ENCODE results near the gene RAVER2.
"Not testable (repeated sequence)": the region's sequence is repeated elsewhere in the genome, so short reads cannot be mapped to it uniquely, and the experiment has no call there.

Gene RAVER2

DNA sequence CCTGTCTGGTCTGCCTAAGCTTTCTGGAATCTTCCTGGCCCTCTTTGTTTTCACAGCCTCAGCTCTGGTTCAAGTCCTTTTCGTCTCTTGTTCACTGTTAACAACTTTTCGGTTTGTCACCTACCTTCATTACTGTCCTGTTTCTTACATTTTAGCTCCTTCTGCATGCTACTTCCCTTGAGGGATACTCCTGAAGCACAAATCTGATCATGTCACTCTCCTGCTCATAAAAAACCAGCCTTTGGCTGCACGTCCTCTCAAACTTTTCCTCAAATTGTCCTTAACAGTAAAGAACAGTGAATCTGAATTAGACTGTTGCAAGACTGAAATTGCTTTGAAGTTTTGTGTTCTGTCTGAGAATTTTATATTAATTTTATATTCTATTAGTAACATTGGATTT lies 3.3 kb downstream of the RAVER2 start:
- no peak for DNase-seq (ENCODE audit: low spot score)

DNA sequence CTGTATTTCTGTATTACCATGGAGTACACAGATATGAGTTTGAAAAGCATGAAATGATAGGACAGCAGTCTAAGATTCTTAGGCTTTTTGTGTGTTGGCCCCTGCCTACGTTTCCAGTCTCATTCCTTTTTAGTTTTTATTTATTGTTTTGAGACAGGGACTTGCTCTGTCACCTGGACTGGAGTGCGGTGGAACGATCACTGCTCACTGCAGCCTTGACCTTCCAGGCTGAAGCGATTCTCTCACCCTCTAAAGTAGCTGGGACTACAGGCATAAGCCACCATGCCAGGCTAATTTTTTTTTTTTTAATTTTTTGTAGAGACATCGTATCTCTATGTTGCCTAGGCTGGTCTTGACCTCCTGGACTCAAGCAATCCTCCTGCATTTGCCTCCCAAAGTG lies 3.8 kb downstream of the RAVER2 start:
- no peak for DNase-seq (ENCODE audit: low spot score)

DNA sequence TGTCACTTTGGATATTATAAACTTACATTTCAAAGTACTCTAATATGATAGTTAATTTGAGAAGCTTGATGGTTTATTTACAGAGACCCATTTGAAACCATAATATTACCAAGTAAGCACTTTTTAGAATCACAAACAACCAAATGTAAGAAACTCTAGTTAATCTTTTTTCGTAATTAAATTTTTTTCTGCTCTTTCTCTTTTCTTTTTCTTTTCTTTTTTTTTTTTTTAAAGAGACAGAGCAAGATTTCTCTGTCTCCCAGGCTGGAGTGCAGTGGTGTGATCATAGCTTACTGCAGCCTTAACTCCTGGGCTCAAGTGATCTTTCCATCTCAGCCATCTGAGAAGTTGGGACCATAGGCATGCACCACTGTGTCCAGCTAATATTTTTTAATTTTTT lies 5.2 kb downstream of the RAVER2 start:
- no peak for DNase-seq (ENCODE audit: low spot score)

DNA sequence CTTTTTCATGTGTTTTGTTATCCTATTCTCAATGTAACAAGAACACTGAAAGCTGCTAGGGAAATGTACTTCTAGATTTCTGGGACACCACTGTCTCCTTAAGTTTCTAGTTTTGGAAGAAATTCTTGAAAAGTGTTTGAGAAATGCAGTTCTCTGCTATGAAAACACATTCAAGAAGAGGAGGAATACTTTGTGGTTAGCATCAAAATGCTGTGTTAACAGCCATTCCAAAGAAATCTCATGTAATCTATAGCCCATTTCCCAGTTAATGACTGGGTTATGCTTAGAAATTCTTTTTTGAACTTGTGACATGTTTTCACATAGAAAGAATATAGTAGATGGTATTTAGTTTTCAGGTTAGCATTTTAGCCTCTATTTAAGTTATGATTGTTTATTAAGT lies 6.0 kb downstream of the RAVER2 start:
- no peak for DNase-seq (ENCODE audit: low spot score)

DNA sequence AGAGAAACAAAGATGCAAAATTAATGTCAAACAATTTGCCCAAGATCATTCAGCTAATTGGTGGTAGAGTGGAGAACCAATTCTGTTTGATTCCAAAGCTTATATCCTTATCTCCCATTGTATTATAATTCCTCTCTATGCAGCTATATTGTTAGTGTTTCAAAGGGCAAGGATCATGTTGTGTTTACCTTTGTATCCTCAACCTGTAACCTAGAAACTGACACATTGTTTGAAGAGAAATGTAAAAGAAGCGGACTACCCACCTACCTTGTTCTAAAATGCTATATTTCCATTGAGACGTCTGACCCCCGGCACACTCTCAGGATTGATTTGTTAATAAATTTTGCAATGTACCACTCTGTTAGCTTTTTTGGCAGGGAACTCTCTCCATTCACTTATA lies 9.3 kb downstream of the RAVER2 start:
- DNase-seq (ENCODE audit: low spot score), result no peak

DNA sequence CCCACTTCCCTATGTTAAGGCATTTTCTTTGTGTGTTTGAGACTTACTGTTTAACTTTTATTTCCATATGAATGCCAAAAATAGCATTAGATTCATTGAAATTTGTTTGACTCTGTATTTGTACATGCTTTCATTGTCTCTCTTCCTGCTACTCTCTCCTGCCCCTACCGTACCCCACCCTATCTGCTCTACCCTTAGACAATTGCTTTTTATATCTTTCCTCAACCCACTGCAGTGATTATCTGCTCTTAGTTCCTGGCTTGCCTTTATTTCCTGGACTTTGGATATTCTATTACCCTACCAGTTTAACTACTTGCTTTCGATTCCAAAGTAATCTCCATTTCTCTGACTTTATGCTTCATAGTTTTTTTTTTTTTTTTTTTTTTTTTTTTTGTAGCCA lies 10.5 kb downstream of the RAVER2 start:
- no peak for DNase-seq (ENCODE audit: low spot score)

DNA sequence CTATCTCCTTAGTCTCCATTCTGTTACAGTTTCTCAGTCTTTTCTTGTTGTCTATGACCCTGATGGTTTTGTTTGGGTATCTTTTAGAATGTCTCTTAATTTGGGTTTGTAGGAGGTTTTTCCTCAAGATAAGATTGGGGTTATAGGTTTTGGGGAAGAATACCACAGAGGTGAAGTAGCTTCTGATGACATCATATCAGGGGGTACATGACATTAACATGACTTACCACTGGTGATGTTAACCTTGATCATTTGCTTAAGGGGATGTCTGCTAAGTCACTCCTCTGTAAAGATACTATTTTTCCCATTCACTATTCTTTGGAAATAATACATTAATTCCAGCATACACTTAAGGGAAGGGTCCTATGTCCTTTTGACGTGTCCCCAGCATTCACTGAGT lies 11.9 kb downstream of the RAVER2 start:
- no peak for DNase-seq (ENCODE audit: low spot score)

DNA sequence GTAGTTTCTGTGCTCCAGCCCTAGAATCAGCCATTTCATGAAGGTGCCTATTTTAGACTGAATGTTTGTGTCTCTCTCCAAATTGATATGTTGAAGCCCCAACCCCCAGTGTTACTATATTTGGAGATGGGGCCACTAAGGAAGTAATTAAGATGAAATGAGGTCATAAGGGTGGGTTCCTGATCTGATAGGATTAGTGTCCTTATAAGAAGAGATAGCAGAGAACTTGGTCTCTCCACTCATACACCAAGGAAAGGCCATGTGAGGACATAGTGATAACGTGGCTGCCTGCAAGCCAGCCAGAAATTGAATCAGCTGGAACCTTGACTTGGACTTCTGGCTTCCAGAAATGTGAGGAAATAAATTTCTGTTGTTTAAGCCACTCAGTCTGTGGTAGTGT lies 12.3 kb downstream of the RAVER2 start:
- no peak for DNase-seq (ENCODE audit: low spot score)

DNA sequence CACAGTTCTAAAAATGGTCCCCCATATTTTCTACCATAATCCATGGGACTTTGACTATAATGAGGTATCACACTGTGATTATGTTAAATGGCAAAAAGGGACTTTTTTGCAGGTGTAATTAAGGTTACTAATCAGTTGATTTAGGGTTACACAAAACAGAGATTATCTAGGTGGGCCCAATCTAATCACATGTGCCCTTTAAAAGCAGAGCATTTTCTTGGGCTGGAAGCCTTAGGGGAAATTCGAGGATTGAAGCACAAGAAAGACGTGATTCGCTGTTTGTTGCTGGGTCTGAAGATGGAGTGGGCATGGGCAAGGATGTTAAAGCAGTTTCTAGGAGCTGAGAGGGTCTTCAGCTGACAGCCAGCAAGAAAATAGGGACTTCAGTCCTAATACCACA lies 13.4 kb downstream of the RAVER2 start:
- DNase-seq (ENCODE audit: low spot score), result no peak

DNA sequence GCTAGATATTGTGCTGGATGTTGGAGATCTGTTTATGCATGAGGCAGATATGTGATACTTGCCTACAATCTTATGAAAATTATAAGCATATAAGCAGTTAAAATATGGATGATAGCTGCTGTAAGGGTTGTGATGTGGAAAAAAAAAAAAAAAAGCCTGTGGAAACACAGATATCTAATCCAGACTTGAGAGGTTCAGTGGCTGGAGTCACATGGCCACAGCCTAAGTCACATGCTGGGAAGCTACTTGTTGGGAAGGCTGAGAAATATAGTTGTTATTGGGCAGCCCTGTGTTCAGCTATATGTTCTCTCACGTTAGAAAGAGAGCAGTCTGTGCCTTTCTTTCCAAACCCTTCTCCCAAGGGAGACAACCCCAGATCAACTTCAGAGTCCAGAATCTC lies 15.1 kb downstream of the RAVER2 start:
- DNase-seq (ENCODE audit: low spot score), result no peak

DNA sequence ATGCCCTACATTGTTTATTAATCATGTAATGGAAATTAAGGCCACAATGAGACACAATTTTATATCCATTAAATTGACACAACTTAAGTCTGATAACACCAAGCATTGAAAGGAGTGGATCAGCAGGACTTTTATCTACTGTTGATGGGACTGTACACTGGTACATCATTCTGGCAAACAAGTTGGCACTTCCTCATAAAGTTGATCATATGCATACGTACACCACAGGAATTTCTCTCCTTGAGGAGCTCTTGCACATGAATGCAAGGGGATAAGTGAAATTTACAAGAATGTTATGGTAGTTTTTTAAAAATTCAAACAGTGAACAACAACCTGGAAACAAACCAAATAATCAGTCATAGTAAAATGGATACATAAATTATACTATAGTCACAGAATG lies 20.1 kb downstream of the RAVER2 start:
- DNase-seq (ENCODE audit: low spot score), result no peak

DNA sequence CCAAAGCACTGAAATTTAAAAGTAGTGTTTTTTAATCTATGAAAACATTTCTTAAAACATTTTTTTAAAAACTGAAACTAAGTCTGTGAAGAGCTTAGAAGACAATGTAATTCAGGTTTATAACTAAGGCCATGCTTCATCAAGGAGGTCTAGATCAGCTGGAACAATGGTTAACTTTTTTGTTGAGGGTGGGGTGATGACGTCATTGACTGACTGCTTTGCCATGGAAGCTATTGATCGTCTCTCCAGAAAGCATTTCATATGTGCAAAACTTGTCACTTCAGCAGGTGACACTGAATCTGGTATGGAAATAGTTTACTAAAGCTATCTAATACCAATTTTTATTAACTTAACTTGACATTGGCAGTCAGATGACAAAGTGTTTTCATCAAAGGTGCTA lies 21.0 kb downstream of the RAVER2 start:
- DNase-seq (ENCODE audit: low spot score), result no peak

DNA sequence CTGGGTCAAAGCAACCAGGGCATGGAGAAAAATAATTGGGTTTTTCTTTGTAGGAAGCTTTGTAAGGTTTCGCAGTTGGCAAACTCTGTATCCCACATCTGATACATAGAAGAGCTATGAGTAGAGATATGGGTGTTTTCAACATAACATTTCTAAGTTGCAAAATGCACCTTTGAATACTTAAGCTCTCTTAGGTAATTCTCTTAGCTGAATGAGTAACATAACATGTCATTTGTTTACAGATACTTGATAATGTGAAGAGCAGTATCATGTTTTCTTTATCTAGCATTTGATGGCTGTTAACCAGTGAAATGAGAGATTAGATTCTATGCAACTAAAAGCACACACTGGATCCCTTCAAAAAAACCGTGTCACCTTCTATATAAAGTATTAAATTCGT lies 21.6 kb downstream of the RAVER2 start:
- no peak for DNase-seq (ENCODE audit: low spot score)

DNA sequence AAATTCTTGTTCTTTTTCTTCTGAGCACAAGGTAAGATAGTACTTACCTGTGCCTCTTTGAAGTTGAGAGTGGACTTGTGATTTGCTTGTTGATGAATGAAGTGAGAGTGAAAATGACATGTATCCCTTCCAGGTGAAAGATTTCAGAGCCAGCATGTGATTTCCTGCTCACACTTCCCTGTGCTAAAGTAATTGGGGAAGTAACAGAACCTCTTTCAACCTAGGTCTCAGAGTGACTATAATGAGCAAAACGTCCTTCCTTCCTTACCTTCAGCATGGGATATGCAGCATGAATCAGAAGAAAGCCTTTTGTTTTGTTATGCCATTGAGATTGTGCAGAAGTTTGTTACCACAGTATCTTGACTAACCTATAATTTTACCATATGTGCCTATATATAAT lies 24.6 kb downstream of the RAVER2 start:
- no peak for DNase-seq (ENCODE audit: low spot score)

DNA sequence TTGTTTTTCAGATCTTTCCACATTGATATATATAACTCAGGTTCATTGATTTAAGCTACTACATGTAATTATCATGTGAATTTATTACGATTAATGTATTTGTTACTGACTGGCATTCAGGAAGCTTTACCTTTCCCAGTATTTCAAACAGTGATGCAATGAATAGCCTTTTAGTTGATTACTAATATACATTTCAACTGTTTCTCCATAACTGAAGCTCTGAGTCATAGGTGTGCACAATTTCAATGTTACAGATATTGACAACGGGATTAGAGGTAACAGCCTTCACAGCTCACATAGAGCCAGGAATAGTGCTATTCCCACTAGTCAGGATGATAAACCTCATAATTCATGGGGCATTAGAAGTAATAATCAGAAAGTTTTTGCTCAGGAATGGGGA lies 25.1 kb downstream of the RAVER2 start:
- DNase-seq (ENCODE audit: low spot score), result no peak

DNA sequence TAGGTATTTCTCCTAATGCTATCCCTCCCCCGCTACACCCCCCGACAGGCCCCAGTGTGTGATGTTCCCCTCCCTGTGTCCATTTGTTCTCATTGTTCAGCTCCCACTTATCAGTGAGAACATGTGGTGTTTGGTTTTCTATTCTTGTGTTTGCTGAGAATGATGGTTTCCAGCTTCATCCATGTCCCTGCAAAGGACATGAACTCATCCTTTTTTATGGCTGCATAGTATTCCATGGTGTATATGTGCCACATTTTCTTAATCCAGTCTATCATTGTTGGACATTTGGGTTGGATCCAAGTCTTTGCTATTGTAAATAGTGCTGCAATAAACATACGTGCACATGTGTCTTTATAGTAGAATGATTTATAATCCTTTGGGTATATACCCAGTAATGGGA lies 28.4 kb downstream of the RAVER2 start:
- DNase-seq (ENCODE audit: low spot score), result not testable (repeated sequence)

DNA sequence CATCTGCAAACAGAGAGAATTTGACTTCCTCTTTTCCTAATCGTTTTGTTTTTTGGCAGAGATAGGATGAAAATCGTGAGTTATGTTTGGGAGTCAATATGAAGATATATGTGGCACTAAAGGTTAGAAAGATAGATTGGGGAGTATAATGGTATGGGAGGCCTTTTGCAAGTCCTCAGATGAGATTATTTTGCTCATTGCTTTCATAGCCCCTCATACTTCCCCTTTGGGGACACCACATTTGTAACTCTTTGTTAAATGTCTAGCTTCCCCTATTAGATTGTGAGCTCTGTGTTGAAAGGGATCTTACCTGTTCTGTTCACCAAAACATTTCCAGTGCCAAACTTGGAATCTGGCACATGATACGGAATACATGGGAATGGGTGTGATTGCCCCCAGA lies 30.2 kb downstream of the RAVER2 start:
- DNase-seq (ENCODE audit: low spot score), result no peak

DNA sequence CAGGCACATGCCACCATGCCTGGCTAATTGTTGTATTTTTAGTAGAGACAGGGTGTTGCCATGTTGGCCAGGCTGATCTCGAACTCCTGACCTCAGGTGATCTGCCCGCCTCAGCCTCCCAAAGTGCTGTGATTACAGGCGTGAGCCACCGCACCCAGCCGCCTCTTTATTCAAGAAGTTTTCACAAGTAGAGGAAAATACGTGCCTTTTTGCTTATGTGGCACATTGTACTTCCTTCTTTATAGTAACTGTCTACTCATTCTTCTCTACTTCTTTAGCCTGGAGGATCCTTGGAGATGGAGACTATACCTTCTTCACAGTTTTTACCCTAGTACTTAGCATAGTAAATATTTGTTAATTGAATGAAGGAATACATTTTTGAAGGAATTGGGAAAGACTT lies 37.2 kb downstream of the RAVER2 start:
- not testable (repeated sequence) for DNase-seq (ENCODE audit: low spot score)

DNA sequence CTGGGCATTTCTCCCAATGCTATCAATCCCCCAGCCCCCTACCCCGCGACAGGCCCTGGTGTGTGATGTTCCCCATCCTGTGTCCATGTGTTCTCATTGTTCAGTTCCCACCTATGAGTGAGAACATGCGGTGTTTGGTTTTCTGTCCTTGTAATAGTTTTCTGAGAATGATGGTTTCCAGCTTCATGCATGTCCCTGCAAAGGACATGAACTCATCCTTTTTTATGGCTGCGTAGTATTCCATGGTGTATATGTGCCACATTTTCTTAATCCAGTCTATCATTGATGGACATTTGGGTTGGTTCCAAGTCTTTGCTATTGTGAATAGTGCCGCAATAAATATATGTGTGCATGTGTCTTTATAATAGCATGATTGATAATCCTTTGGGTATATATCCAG lies 38.0 kb downstream of the RAVER2 start:
- not testable (repeated sequence) for DNase-seq (ENCODE audit: low spot score)

DNA sequence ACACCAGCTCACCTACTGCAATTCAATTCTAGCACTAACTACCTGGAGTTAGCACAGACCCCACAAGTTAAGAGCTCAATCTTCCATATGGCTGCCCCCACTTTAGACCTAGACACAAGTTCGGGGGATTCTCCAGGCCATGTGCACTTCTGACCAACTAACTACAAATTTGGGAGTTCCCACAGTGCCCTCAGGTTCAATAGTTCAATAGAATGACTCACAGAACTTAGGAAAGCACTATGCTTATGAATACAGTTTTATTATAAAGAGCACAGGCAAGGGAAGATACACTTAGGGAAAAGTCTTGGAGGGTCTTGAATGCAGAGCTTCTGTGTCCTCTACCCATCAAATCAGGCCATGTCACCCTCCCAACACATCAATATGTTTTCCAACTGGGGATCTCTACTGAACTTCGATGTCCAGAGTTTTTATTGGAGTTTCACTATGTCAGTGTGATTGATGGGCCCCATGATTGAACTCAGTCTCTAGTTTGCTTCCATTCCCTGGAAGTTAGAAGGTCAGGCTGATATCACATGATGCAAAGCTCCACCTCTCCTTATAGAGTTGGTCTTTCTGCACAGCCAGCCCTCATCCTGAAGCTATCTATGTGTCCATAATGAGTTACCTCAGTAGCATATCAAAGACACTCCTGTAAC lies 46.1 kb downstream of the RAVER2 start:
- DNase-seq (ENCODE audit: low spot score), result no peak

DNA sequence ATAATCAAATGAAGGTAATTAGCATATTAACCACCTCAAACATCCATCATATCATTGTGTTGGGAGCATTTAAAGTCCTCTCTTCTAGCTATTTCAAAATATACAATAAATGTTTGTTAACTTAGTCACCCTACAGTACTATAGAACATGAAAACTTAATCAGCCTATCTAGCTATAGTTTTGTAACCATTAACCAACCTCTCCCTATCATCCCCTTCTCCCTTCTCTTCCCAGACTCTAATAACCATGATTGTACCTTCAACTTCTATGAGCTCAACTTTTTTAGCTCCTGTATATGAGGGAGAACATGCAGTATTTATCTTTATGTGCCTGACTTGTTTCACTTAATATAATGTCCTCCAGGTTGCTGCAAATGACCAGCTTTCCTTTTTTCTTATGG lies 54.0 kb downstream of the RAVER2 start:
- DNase-seq (ENCODE audit: low spot score), result no peak

DNA sequence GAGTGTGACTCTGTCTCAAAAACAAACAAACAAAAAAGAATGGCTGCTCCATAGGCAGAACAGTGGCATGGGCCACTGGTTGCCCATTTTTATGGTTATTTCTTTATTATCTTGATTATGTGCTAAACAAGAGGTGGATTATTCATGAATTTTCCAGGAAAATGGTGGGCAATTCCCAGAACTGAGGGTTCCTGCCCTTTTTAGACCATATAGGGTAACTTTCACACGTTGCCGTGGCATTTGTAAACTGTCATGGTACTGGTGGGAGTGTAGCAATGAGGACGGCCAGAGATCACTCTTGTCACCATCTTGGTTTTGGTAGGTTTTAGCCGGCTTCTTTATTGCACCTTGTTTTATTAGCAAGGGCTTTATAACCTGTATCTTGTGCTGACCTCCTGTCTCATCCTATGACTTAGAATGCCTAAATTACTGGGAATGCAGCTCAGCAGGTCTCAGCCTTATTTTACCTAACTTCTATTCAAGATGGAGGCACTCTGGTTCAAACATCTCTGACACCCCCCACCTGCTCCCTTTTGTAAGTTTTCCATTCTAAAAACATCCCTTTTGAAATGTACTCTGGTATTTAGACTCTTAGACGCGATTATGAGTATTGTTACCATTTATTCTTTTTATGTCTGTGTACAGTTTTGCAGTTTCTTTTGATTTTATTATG lies 57.1 kb downstream of the RAVER2 start:
- DNase-seq (ENCODE audit: low spot score), result no peak

DNA sequence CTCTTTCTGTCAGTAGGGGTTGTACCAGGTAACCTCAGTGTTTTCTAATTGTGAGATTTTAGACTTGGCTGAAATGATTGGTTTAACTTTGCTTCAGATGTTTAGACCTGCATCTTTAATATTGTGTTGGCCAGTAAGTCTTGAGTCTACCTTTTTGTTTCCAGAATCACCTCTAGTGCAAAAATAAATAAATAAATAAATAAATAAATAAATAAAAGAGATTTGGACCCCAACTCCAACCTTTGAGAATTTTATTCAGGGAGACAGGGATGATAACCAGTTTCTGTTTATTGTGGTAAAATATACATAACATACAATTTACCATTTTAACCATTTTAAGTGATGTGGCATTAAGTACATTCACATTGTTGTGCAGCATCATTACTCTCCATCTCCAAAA lies 64.4 kb downstream of the RAVER2 start:
- DNase-seq (ENCODE audit: low spot score), result no peak

DNA sequence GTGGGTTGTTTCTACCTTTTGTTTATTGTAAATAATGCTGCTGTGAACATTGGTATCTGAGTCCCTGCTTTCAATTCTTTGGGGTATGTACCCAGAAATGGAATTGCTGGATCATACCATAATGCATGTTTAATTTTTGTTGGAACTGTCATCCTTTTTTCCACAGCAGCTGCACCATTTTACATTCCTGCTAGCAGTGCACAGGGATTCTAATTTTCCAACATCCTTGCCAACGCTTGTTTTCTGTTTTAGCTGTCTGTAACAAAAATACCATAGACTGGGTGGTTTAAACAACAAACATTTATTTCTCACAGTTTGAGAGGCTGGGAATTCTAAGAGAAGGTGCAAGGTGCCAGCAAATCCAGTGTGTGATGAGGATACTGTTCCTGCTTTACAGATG lies 65.1 kb downstream of the RAVER2 start:
- no peak for DNase-seq (ENCODE audit: low spot score)

Data from NAMALWA (cell line).